ENCODE measurements around the gene FAM110C.

GRCh38 chr2:51613-52012 is 5.3 kb upstream of the FAM110C start:
- TF ChIP-seq CTCF (IDR thresholded peaks at IDR 0.05; ENCODE audit: low read length) (no peak), EZH2 (IDR thresholded peaks at IDR 0.05; ENCODE audit: borderline replicate concordance, low read length) (no peak)

Data from OCI-LY1 (cell line).